KOPT-K1 (cell line): ENCODE results near the gene RUNX2.

Experiments
- H3K27ac ChIP-seq: fragments of 200-600 bp; sonication (generic); 2 replicates; pipeline ENCODE4 v1.5.1; 2016; ENCODE audit warnings: antibody characterized with exemption, mild to moderate bottlenecking, low read depth, low read length; ENCODE audit not compliant: poor library complexity, severe bottlenecking
- H3K36me3 ChIP-seq: fragments of 200-600 bp; sonication (generic); 2 replicates; pipeline ENCODE4 v1.5.1; 2017; ENCODE audit warnings: antibody characterized with exemption, mild to moderate bottlenecking, low read length, moderate library complexity; ENCODE audit not compliant: insufficient read depth
- H3K9me3 ChIP-seq: fragments of 200-600 bp; sonication (generic); 2 replicates; pipeline ENCODE4 v1.5.1; 2017; ENCODE audit warnings: antibody characterized with exemption, low read length, mild to moderate bottlenecking; ENCODE audit not compliant: insufficient read depth, poor library complexity, severe bottlenecking

The RUNX2 gene

DNA sequence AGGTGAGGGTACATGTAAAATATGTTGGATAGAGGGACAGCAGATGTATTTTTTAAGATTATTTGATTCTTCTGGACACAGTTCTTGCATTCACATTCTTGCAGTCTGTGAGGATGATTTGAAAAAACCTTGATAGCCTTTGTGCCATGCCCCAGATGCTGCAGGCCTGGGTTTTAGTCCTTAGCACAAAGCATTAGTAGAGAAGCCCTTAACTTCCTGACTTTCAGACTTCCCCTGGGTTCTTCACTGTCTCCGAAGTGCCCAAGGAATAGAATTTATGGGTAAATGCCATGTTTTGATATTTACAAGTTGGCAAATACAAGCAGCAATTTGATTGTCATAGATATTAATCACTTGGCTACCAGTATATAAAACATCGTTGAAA is 117.2 kb downstream of the RUNX2 start:
- Histone ChIP-seq H3K9me3 (no peaks in the 10 kb centered on the region), H3K27ac (peak overlapping the region; percentile 98), H3K36me3 (peaks cover 63% of the 10 kb centered on the region)

DNA sequence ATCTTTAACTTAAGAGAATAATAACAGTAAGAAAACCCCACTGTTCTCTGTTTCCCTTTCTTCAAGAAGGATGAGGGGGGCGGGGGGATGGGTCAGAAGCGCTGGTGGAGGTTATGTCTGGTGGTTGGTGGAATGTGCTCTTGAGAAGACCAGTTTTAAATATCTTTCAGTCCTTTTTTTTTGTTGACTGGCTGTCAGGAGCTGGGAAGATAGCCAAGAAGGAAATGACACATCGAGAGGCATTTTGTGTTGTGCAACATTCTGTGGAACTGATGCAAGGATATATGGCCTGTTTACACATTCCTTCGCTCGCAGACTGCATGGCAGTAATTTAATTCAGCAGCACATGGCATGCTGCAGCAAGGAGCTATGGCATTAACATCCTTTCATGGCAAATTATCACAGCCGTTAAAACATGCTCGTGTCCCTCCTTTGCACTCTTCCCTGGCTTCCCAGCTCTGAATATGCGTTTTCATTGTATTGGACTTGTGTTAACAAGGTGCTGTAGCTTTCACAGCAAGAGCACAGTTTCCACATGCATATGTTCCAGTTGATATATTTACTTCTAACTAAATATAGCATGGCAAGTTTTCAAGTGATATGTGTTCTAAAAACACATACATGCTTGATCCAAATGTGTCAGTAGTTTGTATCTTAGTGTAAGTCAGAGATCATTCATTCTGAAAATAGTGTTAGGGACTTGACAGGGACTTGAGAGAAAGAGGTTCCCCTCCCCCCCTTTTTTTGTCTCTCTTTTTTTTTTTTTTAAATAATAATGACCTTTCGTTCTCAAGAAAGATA is 117.8 kb downstream of the RUNX2 start:
- H3K36me3 ChIP-seq, result peaks cover 63% of the 10 kb centered on the region
- H3K27ac ChIP-seq, result peak overlapping the region; percentile 98
- no peaks in the 10 kb centered on the region for H3K9me3 ChIP-seq

DNA sequence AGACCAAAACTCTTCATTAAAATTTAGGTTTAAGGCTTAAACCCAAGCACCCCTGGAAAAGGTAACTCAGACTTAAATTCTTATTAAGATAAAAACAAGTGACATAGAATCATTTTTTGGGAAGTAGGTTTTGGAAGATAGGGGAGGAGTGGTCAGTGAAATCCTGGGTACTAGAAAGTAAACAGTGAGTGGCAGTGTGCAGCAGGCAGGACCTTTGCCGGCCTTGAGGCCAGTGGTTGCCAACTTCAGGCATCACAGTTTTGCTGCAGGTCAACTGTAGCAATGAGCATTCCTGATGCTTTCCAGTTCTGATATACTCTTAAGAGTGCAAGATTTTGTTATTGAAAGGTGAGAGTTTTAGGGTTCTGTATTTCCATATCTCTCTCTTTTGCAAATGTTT is 118.9 kb downstream of the RUNX2 start:
- H3K27ac ChIP-seq, result peak overlapping the region; percentile 98
- H3K9me3 ChIP-seq, result no peaks in the 10 kb centered on the region
- H3K36me3 ChIP-seq, result peaks cover 63% of the 10 kb centered on the region

DNA sequence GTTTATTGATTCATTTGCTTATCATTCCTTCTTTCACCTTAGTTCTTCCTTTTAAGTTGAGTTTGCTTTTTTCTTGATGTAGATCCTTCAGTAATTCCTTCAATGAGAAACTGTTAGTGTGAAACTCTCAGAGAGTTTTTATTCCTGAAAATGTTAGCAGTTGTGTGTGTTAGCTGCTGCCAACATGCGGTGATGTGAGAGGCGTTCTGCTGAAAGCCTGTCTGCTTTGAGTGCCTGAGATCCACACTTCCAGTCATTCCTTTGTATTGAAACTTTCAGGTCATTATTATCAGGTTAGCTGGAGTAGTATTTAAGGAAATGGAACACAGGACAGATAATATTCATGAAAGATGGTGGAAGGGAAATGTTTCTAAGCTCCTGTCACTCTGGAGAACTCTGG is 119.6 kb downstream of the RUNX2 start:
- Histone ChIP-seq H3K9me3 (no peaks in the 10 kb centered on the region), H3K36me3 (peaks cover 60% of the 10 kb centered on the region), H3K27ac (peak overlapping the region; percentile 98)

DNA sequence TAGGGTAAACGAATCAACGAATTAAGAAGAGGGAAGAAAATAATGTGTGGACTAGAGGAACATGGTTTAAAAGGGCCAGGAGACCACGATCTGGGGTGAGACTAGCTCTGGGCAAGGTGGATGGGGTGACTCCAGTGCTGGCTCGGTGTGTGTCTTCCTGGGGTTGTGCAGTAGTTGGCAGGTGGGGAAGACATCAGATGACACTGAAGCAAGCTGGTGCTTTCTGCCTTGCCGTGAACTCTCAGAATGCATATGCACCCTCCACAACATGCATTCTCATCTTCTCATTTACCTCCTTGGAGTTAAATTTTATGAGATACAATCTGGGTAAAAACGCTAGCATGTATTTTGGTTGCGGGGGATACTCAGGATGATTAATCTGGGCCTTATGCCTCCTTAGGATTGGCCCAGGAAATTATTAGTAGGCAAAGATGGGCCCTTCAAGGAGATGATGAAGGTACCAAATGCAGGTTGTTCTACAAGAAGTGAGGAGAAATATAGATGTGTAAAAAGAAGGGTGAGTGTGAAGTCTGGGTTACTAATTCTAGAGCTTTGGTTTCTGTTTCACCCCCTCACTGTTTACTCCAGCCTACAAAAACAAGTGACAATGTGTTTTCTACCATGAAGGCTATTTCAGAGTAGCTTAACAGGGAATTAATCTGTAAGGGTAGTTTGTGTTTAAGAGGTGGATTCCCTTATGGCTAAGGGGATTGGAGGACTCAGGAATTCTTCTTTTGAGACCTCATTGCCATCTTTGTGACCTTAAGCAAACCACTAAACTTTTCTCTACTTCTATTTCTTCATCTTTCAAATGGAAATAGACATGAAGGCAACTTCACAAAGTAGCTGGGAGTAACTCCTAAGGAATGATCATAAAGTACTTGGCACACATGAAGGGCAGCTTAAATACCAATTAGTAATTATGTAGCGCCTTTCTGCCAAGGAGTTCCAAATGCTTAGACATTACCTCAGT is 120.6 kb downstream of the RUNX2 start:
- Histone ChIP-seq H3K9me3 (no peaks in the 10 kb centered on the region), H3K36me3 (peaks cover 60% of the 10 kb centered on the region), H3K27ac (peak overlapping the region; percentile 98)

DNA sequence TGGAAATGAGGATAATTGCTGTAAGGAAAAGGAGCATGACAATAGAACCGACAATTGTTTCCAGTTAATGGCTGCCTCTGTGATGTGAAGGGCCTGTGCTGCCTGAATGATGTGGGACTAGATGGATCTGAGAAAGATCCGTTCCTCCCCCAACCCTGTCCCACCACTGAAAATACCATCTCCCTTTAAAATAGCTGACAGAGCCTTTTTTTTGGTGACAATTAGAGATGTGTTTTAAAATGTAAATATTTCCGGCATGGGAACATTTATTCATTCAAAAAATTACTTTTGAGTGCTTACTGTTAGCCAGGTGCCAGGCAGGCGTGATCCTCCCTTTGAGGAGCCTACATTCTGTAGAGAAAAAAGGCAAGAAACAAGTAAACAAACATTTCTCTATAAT is 122.0 kb downstream of the RUNX2 start:
- Histone ChIP-seq H3K27ac (peak overlapping the region; percentile 98), H3K36me3 (peaks cover 46% of the 10 kb centered on the region), H3K9me3 (no peaks in the 10 kb centered on the region)

DNA sequence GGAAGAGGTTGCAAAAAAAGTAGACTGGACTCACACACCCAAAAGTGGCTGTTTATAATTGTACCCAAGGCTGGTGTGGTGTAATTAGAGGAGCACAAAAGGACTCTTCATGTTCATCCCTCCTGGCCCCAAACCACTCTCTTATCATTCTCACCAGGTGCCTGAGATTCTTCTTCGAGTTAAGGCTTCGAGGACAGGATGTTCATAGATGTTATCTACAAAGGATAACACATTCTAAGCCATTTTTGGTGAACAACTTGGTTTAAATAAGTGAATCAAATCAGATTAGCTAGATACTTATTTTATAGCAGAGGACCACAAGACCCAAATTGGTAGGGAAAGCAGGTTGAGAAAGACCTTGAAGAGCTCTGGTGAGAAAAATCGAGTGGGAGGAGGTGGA is 122.7 kb downstream of the RUNX2 start:
- peaks cover 39% of the 10 kb centered on the region for H3K36me3 ChIP-seq
- H3K9me3 ChIP-seq, result no peaks in the 10 kb centered on the region
- peak overlapping the region; percentile 98 for H3K27ac ChIP-seq

DNA sequence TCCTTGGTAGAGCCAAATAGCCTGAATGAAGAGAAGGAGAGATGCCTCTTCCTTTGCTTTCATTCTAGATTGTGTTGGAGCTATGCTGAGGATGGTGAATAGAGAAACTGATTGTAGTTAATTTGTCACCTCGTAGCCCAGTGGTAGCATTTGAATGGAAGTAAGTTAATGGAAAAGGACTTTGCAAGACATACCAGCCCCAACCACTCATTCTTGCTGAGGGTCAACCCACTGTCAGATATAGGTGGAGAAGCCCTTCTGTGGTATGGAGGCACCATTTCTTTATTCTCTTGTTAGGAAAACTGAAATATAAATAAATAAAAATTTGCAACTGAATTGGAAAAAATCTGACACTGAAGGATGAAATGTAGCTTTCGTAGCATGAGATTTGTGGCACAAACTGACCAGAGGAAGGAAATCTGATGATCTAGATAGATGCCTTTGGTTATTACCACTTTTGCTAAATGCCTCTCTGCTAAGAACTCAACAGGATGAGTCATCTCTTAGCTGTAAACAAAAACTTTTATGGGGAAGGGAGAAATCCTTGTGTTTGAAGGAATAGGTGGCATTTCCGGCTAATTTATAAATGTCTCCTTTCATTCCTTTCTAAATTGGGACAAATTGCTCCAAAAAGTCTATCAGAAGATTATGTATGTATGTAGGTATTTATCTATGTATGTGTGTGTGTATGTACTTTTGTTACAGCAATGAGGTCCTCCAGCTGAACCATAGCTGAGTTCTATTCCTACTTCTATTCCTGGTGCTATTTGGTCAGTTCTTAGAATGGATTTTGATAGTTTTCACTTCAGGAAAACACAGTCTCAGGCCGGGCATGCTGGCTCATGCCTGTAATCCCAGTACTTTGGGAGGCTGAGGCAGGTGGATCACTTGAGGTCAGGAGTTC is 126.1 kb downstream of the RUNX2 start:
- Histone ChIP-seq H3K27ac (no peak overlapping the region), H3K9me3 (no peaks in the 10 kb centered on the region), H3K36me3 (peaks cover 48% of the 10 kb centered on the region)

DNA sequence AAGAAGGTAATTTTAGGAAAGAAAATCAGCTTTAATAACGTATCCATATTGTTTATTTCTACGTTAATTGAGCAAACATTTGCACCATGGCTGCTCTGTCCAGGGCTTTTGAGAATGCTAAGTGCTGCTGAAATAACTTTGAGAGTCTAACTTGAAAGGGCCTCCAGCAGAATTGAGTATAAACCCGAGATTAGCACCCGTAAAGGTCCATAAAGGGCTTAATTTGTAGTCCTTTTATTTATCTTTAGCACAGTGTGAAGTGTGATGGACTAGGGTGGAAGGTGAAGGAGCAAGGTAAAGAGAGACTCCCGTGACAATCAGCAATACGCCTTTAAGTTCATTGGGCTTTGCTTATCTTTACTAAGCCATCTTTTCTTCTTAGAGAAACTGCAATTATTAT is 127.3 kb downstream of the RUNX2 start:
- Histone ChIP-seq H3K36me3 (peaks cover 57% of the 10 kb centered on the region), H3K27ac (peak overlapping the region; percentile 24), H3K9me3 (no peaks in the 10 kb centered on the region)

DNA sequence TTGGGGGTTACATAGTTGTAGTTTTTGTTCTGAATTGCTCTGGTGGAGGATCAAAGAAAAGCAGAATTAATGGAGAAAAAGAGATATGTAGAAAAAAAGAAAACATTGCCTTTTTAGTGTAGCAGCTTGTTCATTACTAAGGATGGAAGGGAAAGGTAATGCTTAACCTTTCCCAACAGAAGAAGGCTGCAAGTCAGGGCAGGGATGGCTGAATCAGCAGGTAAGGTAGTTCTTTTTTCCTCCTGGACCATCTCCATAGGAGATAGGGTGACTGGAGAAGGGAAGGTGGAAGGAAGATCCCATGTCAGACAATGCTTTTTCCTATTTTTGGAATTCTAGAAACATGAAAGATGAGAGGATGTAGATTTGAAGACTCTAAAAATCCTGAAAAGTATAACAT is 129.0 kb downstream of the RUNX2 start:
- peaks cover 70% of the 10 kb centered on the region for H3K36me3 ChIP-seq
- H3K27ac ChIP-seq, result peak overlapping the region; percentile 17
- H3K9me3 ChIP-seq, result no peaks in the 10 kb centered on the region

DNA sequence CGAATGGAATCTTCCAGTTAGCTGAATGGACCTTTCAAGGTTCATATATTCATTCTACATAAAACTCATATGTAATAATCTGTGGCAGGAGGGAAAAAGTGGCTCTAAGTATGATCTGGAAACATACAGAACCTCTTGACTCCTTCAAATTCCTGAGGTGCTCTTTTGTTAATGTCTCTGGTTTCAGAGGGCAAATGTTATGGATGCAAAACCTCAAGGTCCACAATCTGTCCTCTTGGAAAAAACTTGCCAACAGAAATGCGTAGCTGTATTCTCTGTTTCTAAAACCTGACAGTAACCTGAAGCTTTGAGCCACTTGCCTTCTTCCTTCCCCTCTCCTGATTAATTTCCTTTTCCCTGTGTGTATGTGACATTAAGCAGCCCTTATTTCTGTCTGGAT is 130.5 kb downstream of the RUNX2 start:
- Histone ChIP-seq H3K36me3 (peaks cover 67% of the 10 kb centered on the region), H3K27ac (no peak overlapping the region), H3K9me3 (no peaks in the 10 kb centered on the region)

DNA sequence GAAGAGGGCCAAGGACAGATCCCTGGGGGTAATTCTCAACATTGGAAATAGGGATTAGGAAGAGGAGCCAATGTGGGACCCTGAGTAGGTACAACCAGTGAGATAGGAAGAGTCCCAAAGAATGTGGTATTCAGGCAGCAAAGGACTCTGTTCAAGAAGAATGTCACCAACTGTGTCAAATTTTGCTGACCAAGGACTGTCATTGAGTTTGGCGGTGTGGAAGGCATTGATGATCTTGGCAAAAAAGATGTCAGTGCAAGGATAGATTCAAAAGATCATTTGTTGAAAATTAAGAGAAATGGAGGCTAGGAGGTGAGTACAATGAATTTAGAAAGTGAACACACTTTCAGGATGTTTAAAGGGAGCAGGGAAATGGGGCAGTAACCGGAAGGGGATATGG is 132.0 kb downstream of the RUNX2 start:
- Histone ChIP-seq H3K36me3 (peaks cover 76% of the 10 kb centered on the region), H3K9me3 (no peaks in the 10 kb centered on the region), H3K27ac (no peak overlapping the region)

DNA sequence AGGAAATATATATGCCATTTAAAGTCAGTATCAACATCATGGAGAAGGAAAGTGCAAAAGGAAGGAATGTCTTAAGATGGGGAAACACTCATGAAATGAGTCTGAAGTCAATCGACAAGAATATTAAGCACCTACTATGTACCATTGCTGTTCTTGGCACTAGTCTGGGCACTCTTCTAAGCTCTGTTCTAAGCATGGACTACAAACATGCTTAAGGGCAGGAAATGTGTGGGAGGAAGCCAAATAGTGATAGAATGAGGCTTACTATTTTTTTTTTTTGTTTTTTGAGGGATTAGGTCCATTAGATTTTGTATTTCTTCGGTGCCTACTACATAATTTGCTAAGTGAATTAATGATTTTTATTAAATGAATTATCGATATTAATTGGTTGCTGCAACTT is 133.4 kb downstream of the RUNX2 start:
- no peak overlapping the region for H3K27ac ChIP-seq
- H3K36me3 ChIP-seq, result peaks cover 76% of the 10 kb centered on the region
- H3K9me3 ChIP-seq, result no peaks in the 10 kb centered on the region

DNA sequence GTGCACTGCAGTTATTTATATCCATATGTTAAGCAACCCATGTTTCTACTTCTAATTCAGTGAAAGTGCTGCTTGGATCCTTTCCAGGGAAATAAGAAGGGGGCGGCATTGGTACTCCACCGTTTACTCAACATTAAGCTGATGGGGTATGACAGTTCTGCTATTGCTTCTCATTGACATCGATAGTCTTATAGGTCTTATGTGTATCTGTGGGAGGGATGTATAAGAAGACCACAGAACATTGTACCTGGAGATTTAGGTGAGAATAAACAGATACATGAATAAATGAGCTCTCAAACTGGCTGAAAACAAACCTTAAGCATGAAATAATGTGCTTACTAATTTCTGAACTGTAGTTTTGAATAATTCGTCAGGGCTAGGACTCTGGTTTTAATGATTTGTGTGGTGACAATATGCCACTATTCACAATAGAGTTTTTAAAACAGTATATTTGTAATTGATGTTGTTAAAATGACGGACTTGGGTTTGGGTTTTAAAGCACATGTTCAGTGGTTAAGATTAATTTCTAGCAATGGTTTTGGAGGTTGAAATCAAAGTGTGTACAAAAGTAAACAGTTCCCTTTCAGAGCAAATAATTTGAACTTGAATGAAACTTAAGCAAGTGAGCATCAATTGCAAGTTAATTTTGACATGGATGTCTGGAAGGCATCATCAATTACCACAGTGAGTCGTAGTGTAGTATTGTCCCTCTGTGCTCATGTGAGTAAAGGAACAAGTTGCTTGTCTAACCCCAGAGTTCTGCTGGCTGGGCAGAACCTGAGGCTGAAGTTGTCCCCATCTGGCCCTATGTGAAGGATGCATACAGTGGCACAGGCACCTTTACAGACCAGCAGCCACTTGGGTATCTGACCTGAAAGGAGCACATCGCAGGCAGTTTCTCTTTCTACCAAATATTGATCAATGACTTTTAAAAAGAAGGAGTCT is 134.3 kb downstream of the RUNX2 start:
- Histone ChIP-seq H3K27ac (peak overlapping the region; percentile 11), H3K9me3 (no peaks in the 10 kb centered on the region), H3K36me3 (peaks cover 76% of the 10 kb centered on the region)
